Transverse colon (tissue), 4 donors: ENCODE results near the gene SP6.

ENCODE experiments used
- CTCF ChIP-seq, 5 experiments: fragments of 200-600 bp in 3 of 5; fragments of 450-650 bp in 2 of 5; sonication (generic) in 3 of 5; IDR thresholded peaks; 1 replicate in 2 of 5; 2 replicates in 3 of 5; pipeline ENCODE4 v1.5.1; 2016 to 2017; ENCODE audit warnings: antibody characterized with exemption in 5 of 5, inconsistent platforms in 3 of 5, mild to moderate bottlenecking in 2 of 5, moderate library complexity in 1 of 5
- POLR2A ChIP-seq: fragments of 450-650 bp; IDR thresholded peaks from one replicate; pipeline ENCODE4 v1.6.1; 2016; ENCODE audit warnings: antibody characterized with exemption, mild to moderate bottlenecking, moderate library complexity
- POLR2AphosphoS5 ChIP-seq, 3 donors: sonication (generic); formaldehyde crosslinking; IDR thresholded peaks; one replicate each; pipeline ENCODE4 v1.6.1; 2016; ENCODE audit warnings: antibody characterized with exemption in 3 of 3

DNA sequence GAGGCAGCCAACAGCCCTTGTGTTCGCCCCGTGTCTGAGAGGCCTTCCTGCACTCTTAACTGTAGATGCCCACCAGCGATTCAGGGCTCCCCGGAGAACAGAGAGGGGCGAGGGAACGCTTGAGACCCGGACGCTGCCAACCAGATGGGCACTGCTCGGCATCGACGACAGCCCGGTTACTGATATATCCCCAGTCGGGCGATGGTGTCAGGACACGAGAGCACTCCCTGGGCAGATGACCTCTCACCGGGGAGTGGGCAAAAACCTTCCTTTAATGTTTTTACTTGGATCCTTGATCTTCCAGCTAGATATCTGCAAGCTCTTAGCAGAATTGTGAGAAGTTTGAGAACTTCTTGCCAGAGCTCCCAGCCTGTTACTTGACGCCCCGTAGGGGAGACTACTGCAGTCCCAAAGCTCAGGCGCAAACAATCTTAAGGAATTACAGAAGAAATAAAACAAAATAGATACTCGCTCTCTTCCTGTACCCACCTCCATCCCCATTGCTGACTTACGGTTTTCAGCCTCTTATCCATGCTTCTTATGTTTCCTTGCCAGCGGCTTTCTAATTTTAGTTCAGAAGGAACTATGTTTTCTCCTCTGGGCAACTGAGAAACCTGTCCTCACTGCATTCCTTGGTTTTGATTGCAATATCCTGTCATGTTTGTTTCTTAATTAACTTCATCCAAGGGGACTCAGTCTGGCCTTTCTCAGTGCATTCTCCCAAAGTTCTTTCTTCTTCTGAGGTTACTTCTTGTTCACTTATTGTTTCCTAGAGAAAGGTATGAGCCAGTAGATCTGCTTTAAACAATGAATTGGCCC, 45.9 kb upstream of the SP6 start:
- no peak for TF ChIP-seq POLR2AphosphoS5 (IDR thresholded peaks at IDR 0.05)
- TF ChIP-seq CTCF (IDR thresholded peaks at IDR 0.05), result no peak
- no peak for TF ChIP-seq POLR2A
